Left cardiac atrium (tissue), 4 donors: ENCODE measurements around the gene CRKL. TPM values are rescaled to one million over a fixed set of nuclear protein-coding genes. Genes with fewer than 3 reads are reported as not detected.
"Not testable (repeated sequence)": the region's sequence is repeated elsewhere in the genome, so short reads cannot be mapped to it uniquely, and the experiment has no call there.

Experiments
- ATAC-seq, 2 donors: fragments of 200-7000 bp; cut with Tn5 transposase; one replicate each; pipeline ENCODE4 v1.9.1; 2020; ENCODE audit warnings: mild to moderate bottlenecking in 2 of 2, moderate library complexity in 2 of 2
- DNase-seq: peaks from one replicate; pipeline ENCODE4 v3.0.0-alpha.2; 2020
- intact Hi-C, 2 donors: fragments of 100-400 bp; cut with DNase I; formaldehyde crosslinking; loops; one replicate each; pipeline versions ENCODE4 v1.14.1 to v1.15.1; 2022 to 2023
- total RNA-seq, 2 donors: library from RNA; stranded (reverse); fragmentation: NEBNext Ultra II Directional; extraction: Animal tissue kit (Norgen Biotek cat#: 25700); gene quantifications; one replicate each; pipeline ENCODE4 v1.2.1, GENCODE V29; 2021
- donor health status: DM: no; HTN: yes; CAD: no.
- donor health status: DM: no; HTN: yes; CAD: no; lungs with severe emphysema.
- donor health status: DM: yes; HTN: yes; CAD: no.
- donor health status: Dilated cardiomyopathy.

CRKL gene
- total RNA-seq, 2 donors from 2014 or later, result 48.7 to 50.2 TPM

DNA sequence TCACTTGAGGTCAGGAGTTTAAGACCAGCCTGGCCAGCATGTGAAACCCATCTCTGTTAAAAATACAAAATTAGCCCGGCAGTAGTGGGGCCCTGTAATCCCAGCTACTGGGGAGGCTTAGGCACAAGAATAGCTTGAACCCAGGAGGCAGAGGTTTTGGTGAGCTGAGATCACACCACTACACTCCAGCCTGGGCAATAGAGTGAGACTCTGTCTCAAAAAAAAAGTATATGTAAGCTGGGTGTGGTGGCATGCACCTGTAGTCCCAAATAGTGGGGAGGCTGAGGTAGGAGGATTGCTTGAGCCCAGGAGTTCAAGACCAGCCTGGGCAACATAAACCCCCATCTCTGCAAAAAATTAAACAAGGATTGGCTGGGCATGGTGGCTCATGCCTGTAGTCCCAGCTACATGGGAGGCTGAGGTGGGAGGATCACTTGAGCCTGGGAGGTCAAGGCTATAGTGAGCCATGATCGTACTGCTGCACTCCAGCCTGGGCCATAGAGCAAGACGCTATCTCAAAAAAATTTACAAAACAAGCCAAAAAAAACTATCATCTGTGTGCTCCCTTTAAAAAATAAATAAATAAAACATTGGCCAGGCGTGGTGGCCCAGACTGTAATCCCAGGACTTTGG lies 10.8 kb downstream of the CRKL start:
- ATAC-seq, result no peak
- no peak for DNase-seq
- intact Hi-C loops, result loop anchor here in 1 of 2 donors (10.0 kb wide), 1 partner anchor 63 kb away; no protein-coding TSS in a partner anchor

DNA sequence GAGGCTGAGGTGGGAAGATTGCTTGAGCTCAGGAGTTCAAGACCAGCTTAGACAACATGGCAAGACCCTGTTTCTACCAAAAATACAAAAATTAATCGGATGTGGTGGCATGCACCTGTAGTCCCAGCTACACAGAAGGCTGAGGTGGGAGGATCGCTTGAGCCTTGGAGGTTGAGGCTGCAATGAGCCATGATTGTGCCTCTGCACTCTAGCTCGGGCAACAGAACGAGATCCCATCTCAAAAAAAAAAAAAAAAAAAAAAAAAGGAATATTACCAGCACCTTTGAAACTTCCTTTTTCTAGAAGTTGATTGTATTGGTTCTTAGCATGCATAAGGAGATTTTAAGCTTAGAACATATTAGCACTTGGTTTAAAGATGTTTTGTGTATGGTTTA lies 11.4 kb downstream of the CRKL start:
- no peak for ATAC-seq
- intact Hi-C loops, result loop anchor here in 1 of 2 donors (10.0 kb wide), 1 partner anchor 64 kb away; no protein-coding TSS in a partner anchor

DNA sequence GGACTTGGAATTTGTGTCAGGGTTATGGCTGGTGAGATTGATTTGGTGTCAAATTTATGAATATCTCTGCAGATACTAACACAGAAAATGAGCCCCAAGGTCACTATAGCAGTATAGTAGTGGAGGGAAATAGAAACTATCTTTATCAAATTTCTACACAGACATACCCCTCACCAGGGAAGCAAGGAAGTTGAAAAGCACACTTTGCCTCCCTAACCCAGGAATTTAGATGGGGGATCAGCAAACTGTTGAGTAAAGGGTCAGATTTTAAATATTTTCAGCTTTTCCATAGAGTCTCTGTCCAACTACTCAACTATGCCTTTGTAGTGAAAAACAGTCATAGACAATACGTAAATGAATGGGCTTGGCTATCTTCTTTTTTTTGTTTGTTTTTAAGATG lies 12.8 kb downstream of the CRKL start:
- no peak for ATAC-seq
- DNase-seq, result no peak
- intact Hi-C loops, result no loop called here

More for the DNA sequence above, 11.4 kb downstream of the CRKL start:
- DNase-seq, result no peak

DNA sequence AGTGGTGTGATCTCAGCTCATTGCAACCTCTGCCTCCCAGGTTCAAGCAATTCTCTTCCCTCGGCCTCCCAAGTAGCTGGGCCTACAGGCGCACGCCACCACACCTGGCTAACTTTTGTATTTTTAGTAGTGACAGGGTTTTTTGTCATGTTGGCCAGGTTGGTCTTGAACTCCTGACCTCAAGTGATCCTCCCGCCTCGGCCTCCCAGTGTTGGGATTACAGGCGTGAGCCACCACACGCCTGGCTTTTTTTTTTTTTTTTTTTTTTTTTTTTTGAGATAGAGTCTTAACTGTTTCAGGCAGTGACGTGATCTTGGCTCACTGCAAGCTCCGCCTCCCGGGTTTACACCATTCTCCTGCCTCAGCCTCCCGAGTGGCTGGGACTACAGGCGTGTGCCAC lies 13.2 kb downstream of the CRKL start:
- ATAC-seq, result not testable (repeated sequence)

DNA sequence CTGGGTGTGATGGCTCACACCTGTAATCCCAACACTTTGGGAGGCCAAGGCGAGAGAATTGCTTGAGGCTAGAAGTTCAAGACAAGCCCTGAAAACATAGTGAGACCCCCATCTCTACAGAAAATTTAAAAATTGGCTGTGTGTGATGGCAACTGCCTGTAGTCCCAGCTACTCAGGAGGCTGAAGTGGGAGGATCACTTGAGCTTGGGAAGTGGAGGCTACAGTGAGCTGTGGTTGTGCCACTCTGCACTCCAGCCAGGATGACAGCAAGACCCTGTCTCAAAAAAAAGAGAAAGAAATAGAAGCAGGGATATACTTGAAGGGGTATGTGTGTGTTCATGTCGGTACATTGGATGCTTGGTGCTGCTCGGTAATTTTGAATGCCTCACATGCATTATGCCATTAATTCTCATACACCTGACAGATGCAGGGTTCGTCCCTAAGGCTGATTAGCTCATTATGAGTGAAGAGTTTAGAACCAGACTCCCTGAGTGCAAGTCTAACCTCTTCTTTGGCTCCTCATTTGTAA lies 14.0 kb downstream of the CRKL start:
- intact Hi-C loops, result no loop called here
- DNase-seq (no peak), ATAC-seq (no peak)

More for the DNA sequence above, 13.2 kb downstream of the CRKL start:
- DNase-seq, intact Hi-C loops: not testable (repeated sequence)

DNA sequence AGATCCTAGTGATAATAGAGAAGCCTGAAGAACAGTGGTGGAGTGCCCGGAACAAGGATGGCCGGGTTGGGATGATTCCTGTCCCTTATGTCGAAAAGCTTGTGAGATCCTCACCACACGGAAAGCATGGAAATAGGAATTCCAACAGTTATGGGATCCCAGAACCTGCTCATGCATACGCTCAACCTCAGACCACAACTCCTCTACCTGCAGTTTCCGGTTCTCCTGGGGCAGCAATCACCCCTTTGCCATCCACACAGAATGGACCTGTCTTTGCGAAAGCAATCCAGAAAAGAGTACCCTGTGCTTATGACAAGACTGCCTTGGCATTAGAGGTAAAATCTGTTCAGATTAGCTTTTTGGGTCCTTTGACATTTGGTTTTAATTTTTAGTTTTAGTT lies 16.7 kb downstream of the CRKL start:
- DNase-seq, result no peak
- no peak for ATAC-seq
- intact Hi-C loops, result no loop called here

DNA sequence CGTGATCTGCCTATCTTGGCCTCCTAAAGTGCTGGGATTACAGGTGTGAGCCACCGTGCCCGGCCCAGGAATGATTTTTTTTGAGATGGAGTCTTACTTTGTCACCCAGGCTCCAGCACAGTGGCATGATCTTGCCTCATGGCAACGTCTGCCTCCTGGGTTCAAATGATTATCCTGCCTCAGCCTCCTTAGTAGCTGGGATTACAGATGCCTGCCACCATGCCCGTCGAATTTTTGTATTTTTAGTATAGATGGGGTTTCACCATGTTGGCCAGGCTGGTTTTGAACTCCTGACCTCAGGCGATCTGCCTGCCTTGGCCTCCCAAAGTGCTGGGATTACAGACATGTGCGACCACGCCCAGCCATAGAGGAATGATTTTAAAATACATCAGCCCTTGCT lies 17.8 kb downstream of the CRKL start:
- intact Hi-C loops, ATAC-seq, DNase-seq: not testable (repeated sequence)

DNA sequence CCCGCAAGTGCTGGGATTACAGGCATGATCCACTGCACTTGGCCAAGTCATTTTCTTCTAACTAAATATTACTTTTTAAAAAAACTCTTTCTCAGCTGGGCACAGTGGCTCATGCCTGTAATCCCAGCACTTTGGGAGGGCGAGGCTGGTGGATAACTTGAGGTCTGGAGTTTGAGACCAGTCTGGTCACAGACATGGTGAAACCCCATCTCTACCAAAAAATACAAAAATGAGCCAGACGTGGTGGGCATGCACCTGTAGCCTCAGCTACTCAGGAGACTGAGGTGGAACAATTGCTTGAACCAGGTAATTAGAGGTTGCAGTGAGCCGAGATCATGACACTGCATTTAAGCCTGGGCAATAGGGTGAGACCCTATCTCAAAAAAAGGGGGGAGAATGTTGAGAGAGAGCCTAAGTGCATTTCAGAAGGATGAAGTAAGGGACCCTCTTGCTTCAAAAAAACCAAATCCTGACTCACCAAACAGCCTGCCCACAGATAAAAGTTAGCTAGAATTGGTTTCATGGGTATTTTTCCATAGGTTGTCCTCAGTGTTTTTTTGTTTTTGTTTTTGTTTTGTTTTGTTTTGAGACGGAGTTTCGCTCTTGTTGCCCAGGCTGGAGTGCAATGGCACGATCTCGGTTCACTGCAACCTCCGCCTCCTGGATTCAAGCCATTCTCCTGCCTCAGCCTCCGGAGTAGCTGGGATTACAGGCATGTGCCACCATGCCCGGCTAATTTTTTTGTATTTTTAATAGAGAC lies 18.8 kb downstream of the CRKL start:
- DNase-seq, ATAC-seq, intact Hi-C loops: not testable (repeated sequence)

DNA sequence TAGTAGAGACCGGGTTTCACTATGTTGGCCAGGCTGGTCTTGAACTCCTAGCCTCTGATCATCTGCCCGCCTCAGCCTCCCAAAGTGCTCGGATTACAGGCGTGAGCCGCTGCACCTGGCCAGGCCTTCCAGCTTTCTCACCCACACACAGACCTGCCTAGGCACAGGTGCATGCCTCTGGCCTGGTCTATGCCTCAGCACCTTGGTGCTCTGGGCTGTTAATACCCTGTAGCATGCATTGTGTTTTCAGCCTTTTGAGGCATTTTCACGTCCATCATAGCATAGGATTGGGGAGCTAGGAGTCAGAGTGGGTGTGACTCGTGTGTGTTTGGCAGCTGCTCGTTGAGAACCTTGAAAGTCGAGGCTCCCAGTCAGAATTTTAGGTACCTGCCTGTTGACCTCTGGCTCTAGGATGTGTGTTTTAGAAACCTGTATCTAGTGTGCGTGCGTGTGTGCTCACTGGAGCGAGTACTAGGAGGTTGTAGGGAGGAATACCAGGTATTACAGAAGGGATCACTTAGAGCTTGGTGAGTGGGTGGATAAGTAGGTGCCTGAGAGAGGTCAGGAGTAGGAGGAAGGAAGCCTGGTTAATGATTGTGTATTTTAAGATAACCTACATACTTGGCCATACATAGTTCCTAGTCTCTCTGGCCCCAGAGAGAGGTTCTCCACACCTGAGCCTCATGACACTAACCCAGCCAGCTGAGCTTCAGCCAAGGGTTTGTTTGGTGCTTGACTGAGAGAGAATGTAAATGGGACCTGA lies 20.0 kb downstream of the CRKL start:
- intact Hi-C loops, result no loop called here
- DNase-seq, result no peak
- ATAC-seq, result peak in 1 of 2 donors; percentile 24

DNA sequence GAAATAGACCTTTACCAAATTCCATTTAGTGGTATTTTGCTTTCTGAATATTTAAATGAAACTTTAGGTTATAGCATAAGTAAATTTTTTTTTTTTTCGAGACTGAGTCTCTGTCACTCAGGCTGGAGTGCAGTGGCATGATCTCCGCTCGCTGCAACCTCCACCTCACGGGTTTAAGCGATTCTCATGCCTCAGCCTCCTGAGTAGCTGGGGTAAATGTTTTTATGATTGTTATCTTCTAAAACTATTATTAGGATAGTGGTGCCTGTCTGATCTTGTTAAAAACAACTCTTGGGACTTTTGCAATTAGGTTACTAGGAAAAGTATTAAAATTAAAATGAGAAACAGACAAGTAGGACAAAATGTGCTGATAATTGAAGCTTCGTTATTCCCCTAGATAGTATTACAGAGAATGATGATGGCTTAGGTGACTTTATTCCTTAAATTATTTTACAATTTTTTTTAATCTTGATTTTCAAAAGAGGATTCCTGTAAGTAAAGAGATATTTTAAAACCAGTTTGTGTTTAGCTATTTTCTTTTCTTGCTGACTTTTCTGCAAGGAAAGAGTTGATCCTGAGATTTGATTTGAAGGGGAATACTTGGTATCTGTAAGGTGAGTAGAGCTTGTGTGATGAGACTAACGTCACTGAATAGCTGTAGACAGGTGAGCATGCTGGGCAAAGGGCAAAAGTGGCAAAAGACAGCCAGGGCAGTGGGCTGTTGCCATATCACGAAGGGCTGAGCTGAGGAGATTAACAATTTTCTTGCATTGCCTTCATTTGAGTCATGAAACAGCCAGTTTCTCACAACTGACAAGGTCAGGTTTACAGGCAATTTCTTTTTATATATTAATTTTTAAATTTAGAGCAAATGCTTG lies 20.8 kb downstream of the CRKL start:
- no peak for ATAC-seq
- intact Hi-C loops, result no loop called here
- DNase-seq, result no peak

DNA sequence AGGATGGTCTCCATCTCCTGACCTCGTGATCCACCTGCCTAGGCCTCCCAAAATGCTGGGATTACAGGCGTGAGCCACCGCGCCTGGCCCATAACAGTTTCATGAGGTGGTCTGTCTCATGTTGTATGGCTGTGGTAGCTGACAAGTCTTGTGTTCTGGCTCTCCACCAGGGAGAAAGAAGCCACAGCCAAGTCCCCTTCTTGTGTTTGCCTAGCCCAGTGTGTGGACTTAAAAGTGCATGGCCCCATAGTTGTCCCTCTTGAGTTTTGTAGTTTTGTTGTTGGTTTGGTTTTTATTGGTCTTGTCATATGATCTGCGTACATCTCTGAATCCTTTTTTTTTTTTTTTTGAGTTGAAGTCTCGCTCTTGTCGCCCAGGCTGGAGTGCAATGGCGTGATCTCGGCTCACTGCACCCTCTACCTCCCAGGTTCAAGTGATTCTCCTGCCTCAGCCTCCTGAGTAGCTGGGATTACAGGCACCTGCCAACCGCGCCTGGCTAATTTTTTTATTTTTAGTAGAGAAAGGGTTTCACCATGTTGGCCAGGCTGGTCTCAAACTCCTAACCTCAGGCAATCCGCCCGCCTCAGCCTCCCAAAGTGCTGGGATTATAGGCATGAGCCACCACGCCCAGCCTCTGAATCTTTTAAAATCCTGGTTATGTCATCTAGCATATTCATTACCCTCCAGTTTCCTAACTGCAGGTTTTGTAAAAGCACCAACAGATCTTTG lies 22.4 kb downstream of the CRKL start:
- ATAC-seq, DNase-seq, intact Hi-C loops: not testable (repeated sequence)

DNA sequence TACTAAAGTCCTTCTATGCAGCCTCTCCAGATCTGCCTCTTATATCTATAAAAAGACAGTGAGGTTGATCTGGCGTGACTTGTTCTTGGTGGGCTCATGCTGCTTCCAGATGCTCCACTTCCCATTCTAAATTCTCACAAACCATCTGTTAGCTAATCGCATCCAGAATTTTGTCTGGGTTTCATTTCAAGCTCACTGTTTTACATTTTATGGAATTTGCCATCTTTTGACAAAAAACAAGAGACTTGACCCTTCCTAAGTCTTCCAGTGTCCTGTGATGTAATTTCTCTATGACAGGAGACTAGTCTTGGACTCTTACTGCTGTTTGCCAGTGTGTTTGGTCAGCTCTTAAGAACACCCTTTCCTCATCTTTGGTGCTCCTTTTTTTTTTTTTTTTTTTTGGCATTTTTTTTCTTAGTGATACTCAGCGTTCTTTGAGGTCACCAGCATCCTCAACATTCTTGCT lies 23.0 kb downstream of the CRKL start:
- DNase-seq, result no peak
- intact Hi-C loops, result no loop called here
- ATAC-seq, result no peak

DNA sequence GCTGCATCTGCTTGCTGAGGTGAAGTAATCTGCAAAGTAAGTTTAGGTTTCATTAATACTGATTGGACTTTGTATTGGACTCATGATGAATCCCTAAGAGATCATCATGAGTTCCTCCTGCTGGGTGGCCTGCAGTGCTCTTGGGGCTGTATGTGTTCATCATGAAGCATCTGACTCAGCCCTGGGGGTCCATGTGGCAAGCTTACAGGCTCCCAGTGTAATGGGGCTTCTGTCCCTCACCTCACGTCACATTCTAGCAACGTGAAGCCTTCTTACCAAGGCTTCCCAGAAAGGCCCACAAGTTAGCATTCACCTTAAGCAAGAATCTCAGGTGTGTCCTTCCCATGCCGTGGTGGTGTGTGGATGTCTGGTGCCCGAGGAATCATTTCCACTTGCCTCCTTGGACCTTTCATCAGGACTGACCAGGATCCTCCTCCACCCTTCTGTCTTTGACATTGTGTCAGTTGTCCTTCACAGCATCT lies 23.7 kb downstream of the CRKL start:
- ATAC-seq (no peak), DNase-seq (no peak)
- intact Hi-C loops, result no loop called here

DNA sequence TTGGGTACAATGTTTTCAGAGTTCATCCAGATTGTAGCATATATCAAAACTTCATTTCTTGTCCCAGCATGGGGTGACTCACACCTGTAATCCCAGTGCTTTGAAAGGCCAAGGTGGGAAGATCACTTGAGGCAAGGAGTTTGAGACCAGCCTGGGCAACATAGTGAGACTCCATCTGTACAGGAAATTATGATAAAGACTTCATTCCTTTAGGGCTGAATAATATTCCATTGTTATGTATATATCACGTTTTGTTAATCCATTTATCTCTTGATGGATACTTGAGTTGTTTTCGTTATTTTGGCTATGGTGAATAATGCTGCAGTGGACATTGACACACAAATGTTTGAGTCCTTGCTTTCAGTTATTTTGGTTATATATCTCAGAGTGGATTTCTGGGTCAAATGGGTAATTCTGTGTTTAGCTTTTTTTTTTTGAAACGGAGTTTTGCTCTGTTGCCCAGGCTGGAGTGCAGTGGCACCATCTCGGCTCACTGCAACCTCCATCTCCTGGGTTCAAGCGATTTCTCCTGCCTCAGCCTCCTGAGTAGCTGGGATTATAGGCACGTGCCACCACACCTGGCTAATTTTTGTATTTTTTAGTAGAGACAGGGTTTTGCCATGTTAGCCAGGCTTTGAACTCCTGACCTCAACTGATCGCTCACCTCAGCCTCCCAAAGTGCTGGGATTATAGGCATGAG lies 25.1 kb downstream of the CRKL start:
- DNase-seq, intact Hi-C loops, ATAC-seq: not testable (repeated sequence)

DNA sequence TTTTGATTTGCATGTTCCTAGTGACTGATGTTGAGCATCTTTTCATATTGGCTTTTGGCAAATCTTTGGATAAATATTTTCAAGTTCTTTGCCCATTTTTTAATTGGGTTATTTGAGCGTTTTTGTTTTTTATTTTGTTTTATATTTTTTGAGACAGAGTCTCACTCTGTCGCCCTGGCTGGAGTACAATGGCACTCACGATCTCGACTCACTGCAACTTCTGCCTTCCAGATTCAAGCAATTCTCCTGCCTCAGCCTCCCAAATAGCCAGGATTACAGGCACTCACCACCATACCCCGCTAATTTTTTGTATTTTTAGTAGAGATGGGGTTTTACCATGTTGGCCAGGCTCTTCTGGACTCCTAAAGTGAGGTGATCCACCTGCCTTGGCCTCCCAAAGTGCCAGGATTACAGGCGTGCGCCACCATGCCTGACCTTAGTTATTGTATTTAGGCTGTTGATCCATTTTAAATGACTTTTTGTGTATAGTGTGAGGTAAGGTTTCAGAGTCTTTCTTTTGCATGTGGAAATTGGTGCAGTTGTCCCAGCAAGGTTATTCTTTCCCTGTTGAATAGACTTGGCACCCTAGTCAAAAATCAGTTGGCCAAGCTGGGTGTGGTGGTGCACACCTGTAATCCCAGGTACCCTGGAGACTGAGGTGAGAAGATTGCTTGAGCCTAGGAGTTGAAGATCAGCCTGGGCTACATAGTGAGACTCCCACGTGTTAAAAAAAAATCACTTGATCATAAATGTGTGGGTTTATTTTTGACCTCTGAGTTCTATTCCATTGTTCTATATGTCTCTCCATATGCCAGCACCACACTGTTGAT lies 26.1 kb downstream of the CRKL start:
- intact Hi-C loops, result no loop called here
- ATAC-seq (no peak), DNase-seq (no peak)

DNA sequence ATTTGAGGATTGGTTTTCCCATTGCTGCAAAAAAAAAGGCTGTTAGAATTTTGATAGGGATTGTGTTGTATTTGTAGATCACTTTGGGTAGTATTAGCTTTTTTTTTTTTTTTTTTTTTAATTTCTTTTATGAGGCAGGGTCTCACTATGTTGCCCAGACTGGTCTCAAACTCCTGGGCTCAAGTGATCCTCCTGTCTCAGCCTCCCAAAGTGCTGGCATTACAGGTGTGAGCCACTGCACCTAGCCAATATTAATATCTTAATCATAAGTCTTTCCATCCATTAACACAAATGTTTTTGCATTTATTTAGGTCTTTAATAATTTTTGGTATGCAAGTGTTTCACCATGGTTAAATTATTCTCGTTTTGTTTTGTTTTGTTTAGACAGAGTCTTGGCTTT lies 26.8 kb downstream of the CRKL start:
- ATAC-seq (no peak), DNase-seq (no peak)
- intact Hi-C loops, result no loop called here
